Activated T-cell treated with anti-CD3 and anti-CD28 coated beads for 24 hours (primary cell): ENCODE data around the gene PTPRD.
"Not testable (repeated sequence)": the region's sequence is repeated elsewhere in the genome, so short reads cannot be mapped to it uniquely, and the experiment has no call there.

Experiments
- DNase-seq: peaks from one replicate; pipeline ENCODE4 v3.0.0-alpha.2; 2020; ENCODE audit warnings: low read depth

PTPRD gene

GRCh38 chr9:9133526-9133925 lies 1479.3 kb downstream of the PTPRD start:
- no peak for DNase-seq

- no peak for DNase-seq
Observed at GRCh38 chr9:9124616-9125015, 1488.2 kb downstream of the PTPRD start.

- DNase-seq: no peak
Observed at GRCh38 chr9:9122230-9122875, 1490.4 kb downstream of the PTPRD start.

- DNase-seq: no peak
Observed at GRCh38 chr9:9117866-9118265, 1494.9 kb downstream of the PTPRD start.

GRCh38 chr9:9112001-9112720 lies 1500.6 kb downstream of the PTPRD start:
- DNase-seq: no peak

GRCh38 chr9:9108641-9109040 lies 1504.2 kb downstream of the PTPRD start:
- no peak for DNase-seq

- DNase-seq: no peak
Observed at GRCh38 chr9:9102295-9102694, 1510.5 kb downstream of the PTPRD start.

- DNase-seq: no peak
Observed at GRCh38 chr9:9100070-9100469, 1512.7 kb downstream of the PTPRD start.

GRCh38 chr9:9099646-9100045 lies 1513.2 kb downstream of the PTPRD start:
- no peak for DNase-seq

GRCh38 chr9:9097254-9097653 lies 1515.5 kb downstream of the PTPRD start:
- DNase-seq: not testable (repeated sequence)

- no peak for DNase-seq
Observed at GRCh38 chr9:9091387-9091786, 1521.4 kb downstream of the PTPRD start.

- DNase-seq: no peak
Observed at GRCh38 chr9:9079473-9079872, 1533.3 kb downstream of the PTPRD start.

GRCh38 chr9:9078301-9078700 lies 1534.5 kb downstream of the PTPRD start:
- DNase-seq: no peak

- no peak for DNase-seq
Observed at GRCh38 chr9:9061627-9062026, 1551.2 kb downstream of the PTPRD start.

- no peak for DNase-seq
Observed at GRCh38 chr9:9054354-9054992, 1558.3 kb downstream of the PTPRD start.

GRCh38 chr9:9045572-9045971 lies 1567.2 kb downstream of the PTPRD start:
- no peak for DNase-seq

GRCh38 chr9:9045072-9045471 lies 1567.7 kb downstream of the PTPRD start:
- no peak for DNase-seq

- not testable (repeated sequence) for DNase-seq
Observed at GRCh38 chr9:9043788-9044187, 1569.0 kb downstream of the PTPRD start.

GRCh38 chr9:9041756-9042155 lies 1571.0 kb downstream of the PTPRD start:
- DNase-seq: no peak

- DNase-seq: no peak
Observed at GRCh38 chr9:9033022-9033421, 1579.8 kb downstream of the PTPRD start.

GRCh38 chr9:9016597-9016996 lies 1596.2 kb downstream of the PTPRD start:
- DNase-seq: no peak

GRCh38 chr9:9004810-9005209 lies 1608.0 kb downstream of the PTPRD start:
- no peak for DNase-seq

GRCh38 chr9:9002826-9003583 lies 1609.8 kb downstream of the PTPRD start:
- DNase-seq: no peak
